Glomerular visceral epithelial cell (primary cell): ENCODE data around the gene VPS8.
A peak's percentile ranks its signal among the peaks of the same experiment; 100 is the strongest.

Experiments
- DNase-seq: peaks from one replicate; pipeline ENCODE4 v3.0.0-alpha.2; 2016; ENCODE audit errors: extremely low spot score

VPS8 gene

GRCh38 chr3:184784731-184785500 lies 27.1 kb upstream of the VPS8 start:
- no peak for DNase-seq

DNA sequence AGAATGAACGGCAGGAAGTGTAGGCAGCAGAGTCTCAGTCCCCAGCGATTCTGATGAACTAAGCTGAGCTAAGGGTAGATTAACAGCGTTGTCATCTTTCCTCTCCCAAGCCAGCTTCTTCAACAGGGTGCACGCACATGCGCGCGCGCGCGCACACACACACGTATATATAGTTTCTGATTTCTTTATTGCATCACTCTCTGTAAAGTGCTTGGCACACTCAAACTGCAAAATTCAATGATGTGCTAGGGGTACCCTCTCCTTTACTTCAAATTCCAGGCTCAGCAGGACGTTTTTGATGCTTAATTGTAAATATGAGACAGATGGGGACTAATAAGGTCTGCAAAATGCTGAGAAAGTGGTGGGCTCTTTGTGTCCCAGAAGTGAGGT lies 26.1 kb upstream of the VPS8 start:
- DNase-seq, result no peak

GRCh38 chr3:184786280-184786941 lies 25.6 kb upstream of the VPS8 start:
- DNase-seq, result peak; percentile 62

- DNase-seq, result peak; percentile 46
Observed at GRCh38 chr3:184788751-184789150, 23.2 kb upstream of the VPS8 start.

- DNase-seq, result no peak
Observed at GRCh38 chr3:184789314-184789998, 22.5 kb upstream of the VPS8 start.

GRCh38 chr3:184791171-184791570 lies 20.8 kb upstream of the VPS8 start:
- no peak for DNase-seq

GRCh38 chr3:184795522-184796190 lies 16.3 kb upstream of the VPS8 start:
- DNase-seq, result no peak

DNA sequence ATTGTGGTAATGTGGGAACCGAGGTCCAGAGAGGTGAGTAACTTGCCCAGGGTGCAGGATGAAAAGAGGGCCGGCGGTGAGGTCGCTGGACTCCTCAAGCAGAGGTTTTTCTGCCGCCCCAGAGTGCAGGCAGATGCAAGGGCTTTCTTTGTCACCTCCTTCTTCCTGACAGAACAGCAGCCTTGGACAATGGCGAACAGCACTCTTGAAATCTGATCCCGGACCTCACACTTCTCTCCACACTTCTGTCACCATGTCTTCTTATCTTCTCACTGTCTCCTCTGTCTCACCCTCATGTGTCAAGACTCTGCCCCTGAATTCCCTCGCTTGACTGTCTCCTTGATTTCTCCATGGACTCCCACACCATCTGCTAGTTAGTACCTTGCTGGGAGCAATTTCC lies 15.4 kb upstream of the VPS8 start:
- DNase-seq, result no peak

- DNase-seq, result no peak
Observed at GRCh38 chr3:184796954-184797353, 15.0 kb upstream of the VPS8 start.

- no peak for DNase-seq
Observed at GRCh38 chr3:184798120-184798519, 13.8 kb upstream of the VPS8 start.

GRCh38 chr3:184800349-184800930 lies 11.5 kb upstream of the VPS8 start:
- DNase-seq, result no peak

DNA sequence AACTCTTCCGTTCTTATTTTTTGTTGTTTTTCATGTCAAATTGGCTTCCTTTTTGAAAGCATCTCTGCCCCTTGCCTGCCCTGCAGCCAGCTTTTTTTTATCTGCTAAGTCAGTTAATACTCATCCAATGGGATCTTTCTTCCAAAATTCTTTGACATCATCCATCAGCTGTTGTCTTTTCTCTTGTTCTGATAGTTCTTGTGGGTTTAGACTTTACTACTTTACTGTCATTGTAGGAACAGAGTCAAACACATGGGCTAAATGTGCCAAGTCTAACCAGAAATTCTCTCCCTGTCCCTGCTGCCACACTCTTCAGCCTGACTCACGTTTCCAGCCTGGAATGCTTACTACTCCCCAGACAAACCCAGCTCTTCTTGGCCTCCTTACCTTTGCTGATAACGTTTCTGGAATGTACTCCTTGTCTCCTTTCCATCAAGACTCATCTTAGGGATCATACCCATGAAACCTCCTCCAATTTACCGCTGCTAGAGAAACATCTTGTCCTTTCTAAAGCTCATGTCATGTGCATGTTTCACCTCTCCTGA lies 10.7 kb upstream of the VPS8 start:
- DNase-seq, result no peak

GRCh38 chr3:184802150-184802549 lies 9.8 kb upstream of the VPS8 start:
- DNase-seq, result no peak

DNA sequence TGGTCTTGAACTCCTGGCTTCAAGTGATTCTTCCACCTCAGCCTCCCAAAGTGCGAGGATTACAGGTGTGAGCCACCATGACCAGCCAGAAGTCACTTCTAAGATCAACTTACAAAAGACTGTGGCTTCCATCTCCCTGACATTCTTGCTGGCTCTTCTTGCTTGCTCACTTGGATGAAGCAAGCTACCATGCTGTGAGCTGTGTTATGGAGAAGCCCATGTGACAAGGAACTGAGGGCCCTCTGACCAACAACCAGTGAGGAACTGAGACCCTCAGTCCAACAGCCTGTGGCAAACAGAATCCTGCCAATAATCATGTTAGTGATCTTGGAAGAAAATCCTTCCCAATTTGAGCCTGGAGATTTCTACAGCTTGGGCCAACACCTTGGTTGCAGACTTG lies 7.2 kb upstream of the VPS8 start:
- DNase-seq, result no peak

GRCh38 chr3:184805351-184806038 lies 6.5 kb upstream of the VPS8 start:
- no peak for DNase-seq

GRCh38 chr3:184806567-184807271 lies 5.2 kb upstream of the VPS8 start:
- no peak for DNase-seq

DNA sequence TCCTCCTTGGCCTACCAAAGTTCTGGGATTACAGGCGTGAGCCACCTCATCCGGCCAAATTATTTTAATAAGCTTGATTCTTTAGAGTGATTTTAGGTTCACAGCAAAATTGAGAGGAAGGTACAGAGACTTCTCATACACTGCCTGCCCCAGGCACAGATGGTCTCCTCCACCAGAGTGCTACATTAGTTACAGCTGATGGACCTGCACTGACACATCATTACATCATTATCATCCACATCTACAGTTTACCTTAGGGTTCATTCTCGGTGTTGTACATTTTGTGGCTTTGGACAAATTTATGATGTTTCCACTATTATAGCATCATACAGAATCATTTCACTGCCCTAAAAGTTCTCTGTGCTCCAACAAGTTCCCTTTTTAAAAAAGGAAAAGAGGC lies 4.4 kb upstream of the VPS8 start:
- DNase-seq, result no peak

GRCh38 chr3:184808021-184808420 lies 3.9 kb upstream of the VPS8 start:
- DNase-seq, result no peak

DNA sequence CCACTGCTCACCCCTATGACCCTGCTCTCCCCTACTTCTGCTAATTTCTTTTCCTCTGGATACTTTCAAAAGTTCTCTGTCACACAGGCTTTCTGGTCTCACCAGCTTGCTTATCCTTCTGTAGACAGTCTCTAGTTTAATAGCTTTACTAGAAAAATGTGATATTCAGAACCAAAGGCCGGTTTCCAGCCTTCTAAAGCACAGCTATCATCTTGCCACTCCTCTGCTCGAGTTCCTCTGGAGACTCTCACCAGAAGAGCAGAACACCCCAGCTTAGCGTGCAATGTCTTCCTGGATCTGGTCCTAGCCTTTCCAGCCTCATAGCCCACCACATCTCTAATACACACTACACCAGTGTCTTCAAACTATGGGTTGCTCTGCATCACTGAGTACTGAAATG lies 1.8 kb upstream of the VPS8 start:
- no peak for DNase-seq

DNA sequence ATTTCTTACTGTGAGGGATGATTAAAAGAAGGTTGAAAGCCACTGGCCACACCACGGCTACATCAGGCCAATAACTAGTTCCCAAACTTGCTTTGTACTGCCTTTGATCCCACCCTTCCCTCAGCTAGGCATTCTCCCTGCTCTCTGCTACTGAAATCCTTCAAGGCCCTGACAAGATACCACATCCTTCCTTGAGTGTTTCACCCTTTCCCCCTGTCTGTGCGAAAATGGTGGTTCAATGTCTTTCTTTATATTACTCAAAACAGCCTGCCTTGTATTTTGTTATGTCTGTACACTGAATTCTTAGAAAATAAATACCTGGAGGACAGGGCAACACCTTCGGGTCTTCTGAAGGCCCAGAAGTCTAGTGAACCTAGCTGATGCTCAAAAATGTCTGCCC lies 932 bp upstream of the VPS8 start:
- DNase-seq, result no peak

GRCh38 chr3:184811663-184811998 lies 335 bp upstream of the VPS8 start:
- DNase-seq, result no peak
